ENCODE results near the gene GPR42.
"Not testable (repeated sequence)": the region's sequence is repeated elsewhere in the genome, so short reads cannot be mapped to it uniquely, and the experiment has no call there.

The GPR42 gene

GRCh38 chr19:35363711-35364425, 7.0 kb upstream of the GPR42 start:
- DNase-seq: no peak

DNA sequence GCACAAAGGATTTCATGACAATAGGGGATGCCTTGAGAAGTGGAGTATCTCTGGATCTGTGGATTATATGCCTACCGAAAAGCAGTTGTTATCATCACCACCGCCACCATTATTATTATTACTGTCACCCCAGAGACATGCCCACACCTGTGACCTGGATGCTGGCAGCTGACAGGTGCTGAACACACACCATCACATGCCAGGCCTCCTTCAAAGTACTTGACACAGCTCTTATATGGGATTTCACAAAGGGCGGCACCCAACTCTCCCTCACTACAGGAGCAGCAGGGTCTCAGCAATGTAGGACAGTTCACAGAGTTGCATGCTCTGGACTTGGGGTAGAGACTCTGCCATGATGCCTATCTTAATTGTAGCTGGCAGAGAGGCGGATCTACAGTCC, 5.6 kb upstream of the GPR42 start:
- no peak for DNase-seq

GRCh38 chr19:35368378-35368777, 2.5 kb upstream of the GPR42 start:
- DNase-seq: no peak

DNA sequence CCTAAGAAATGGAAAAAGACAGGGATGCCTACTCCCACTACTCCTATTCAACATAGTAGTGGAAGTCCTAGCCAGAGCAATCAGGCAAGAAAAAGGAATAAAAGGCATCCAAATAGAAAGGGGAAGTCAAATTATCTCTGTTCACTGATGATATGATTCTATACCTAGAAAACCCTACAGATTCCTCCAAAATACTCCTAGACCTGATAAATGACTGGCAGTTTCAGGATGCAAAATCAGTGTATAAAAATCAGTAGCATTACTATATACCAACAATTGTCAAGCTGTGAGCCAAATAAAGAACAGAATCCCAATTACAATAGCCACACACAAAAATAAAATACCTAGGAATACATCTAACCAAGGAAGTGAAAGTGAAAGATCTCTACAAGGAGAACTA, 1.3 kb upstream of the GPR42 start:
- DNase-seq: no peak

DNA sequence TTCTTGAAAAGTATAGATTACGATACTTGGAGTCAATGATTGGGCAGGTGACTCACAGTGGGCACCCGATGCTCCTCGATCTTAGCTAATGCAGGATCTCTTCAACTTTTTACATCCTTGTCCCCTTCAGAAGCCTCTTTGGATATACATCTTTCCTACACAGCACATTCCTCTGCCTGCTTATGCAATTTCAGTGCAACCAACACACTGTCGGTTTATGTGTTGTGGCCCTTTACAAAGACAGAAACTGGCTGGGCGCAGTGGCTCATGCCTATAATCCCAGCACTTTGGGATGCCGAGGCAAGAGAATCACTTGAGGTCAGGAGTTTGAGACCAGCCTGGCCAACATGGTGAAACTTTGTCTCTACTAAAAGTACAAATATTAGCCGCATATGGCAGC, 2.6 kb downstream of the GPR42 start:
- DNase-seq: no peak

- not testable (repeated sequence) for DNase-seq
These were observed 3.2 kb downstream of the GPR42 start for GRCh38 chr19:35374031-35374430.

GRCh38 chr19:35375505-35376307, 4.8 kb downstream of the GPR42 start:
- DNase-seq: no peak

GRCh38 chr19:35377656-35378055, 6.8 kb downstream of the GPR42 start:
- DNase-seq: no peak

GRCh38 chr19:35378356-35378755, 7.5 kb downstream of the GPR42 start:
- no peak for DNase-seq

GRCh38 chr19:35379545-35379944, 8.7 kb downstream of the GPR42 start:
- not testable (repeated sequence) for DNase-seq

GRCh38 chr19:35379992-35380391, 9.1 kb downstream of the GPR42 start:
- no peak for DNase-seq

- DNase-seq: no peak
These were observed 9.7 kb downstream of the GPR42 start for GRCh38 chr19:35380450-35381124.

DNA sequence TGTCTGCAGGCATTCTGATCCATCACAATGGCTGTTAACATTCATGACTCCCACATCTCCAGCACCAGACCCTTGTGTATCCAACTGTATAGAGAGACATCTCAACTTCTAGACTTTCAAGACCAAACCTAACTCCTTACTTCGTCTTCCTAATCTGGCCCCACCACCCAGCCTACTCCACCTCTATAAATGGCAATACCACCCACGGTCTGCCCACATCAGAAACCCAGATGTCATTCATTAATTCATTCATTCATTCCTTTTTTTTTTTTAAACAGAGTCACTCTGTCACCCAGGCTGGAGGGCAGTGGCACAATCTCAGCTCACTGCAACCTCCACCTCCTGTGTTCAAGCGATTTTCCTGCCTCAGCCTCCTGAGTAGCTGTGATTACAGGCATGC, 10.4 kb downstream of the GPR42 start:
- DNase-seq: no peak

GRCh38 chr19:35381926-35382325, 11.1 kb downstream of the GPR42 start:
- no peak for DNase-seq

- no peak for DNase-seq
These were observed 12.7 kb downstream of the GPR42 start for GRCh38 chr19:35383536-35383935.

- no peak for DNase-seq
These were observed 17.6 kb downstream of the GPR42 start for GRCh38 chr19:35388277-35389054.

- DNase-seq: no peak
These were observed 18.5 kb downstream of the GPR42 start for GRCh38 chr19:35389192-35389861.

DNA sequence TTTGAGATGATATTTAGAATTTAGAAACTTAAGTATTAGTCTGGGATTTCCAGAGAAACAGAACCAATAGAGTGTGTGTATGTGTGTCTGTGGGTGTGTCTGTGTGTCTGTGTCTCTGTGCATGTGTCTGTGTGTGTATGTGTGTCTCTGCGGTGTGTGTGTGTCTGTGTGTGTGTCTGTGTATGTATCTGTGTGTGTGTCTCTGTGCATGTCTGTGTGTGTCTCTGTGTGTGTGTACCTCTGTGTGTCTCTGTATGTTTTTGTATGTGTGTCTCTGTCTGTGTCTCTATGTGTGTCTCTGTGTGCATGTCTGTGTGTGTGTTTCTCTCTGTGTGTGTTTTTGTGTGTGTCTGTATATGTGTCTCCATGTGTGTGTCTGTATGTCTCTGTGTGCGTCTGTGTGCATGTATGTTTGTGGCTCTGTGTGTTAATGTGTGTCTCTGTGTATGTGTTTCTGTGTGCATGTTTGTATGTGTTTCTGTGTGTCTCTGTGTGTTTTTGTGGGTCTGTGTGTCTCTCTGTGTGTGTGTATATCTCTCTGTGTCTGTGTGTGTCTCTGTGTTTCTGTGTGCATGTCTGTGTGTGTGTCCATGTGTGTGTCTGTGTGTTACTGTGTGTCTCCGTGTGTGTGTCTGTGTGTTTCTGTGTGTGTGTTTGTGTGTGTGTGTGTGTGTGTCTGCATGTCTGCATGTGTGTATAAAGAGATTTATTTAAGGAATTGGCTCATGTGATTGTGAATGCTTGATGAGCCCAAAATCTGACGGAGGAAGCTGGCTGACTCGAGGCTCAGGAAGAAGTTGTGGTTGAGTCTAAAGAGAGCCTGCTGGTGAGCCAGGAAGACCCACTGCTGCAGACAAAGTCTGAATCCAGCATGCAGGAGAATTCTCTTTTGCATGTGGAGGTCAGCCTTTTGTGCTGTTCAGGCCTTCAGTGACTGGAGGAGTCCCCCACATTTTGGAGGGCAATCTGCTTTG, 22.2 kb downstream of the GPR42 start:
- DNase-seq: no peak

- no peak for DNase-seq
These were observed 24.7 kb downstream of the GPR42 start for GRCh38 chr19:35395382-35396199.

DNA sequence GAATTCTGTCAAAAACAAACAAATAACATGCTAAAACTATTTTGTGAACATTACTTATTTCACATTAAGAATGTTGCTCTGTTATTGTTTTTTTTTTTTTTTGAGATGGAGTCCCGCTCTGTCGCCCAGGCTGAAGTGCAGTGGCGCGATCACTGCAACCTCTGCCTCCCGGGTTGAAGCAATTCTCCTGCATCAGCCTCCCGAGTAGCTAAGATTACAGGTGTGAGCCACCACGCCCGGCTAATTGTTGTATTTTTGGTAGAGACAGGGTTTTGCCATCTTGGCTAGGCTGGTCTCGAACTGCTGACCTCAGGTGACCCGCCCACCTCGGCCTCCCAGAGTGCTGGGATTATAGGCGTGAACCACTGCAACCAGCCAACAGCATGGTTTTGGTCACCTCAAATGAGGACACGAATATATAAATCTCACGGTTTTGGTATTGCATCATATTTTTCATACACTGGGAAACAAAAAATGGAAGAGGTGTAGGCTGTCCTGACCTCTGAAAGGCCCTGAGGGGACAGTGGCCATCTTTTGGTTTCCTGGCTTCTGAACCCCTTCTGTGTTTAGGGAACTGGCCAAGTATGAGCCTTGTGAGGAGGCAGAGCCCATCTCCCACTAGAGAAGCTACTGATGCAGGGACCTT, 25.5 kb downstream of the GPR42 start:
- DNase-seq: no peak

All from SHP77 treated with DMSO at 0.1 percent for 48 hours (cell line).